Measurements from ENCODE around the gene SHISA5.

SHISA5 gene

GRCh38 chr3:48536785-48537184, 32.8 kb upstream of the SHISA5 start (continued):
- TF ChIP-seq ZC3H10 (CRISPR knock-in tag; IDR thresholded peaks at IDR 0.05) (no peak), ZNF8 (CRISPR knock-in tag; IDR thresholded peaks at IDR 0.05) (no peak), ZNF70 (CRISPR knock-in tag; IDR thresholded peaks at IDR 0.05) (no peak), OSR1 (CRISPR knock-in tag; IDR thresholded peaks at IDR 0.05) (no peak), PATZ1 (CRISPR knock-in tag; IDR thresholded peaks at IDR 0.05; ENCODE audit: borderline replicate concordance) (no peak), RARB (CRISPR knock-in tag; IDR thresholded peaks at IDR 0.05) (no peak)

- no peak for TF ChIP-seq SNAI2 (CRISPR knock-in tag; IDR thresholded peaks at IDR 0.05)
- TF ChIP-seq TOX (CRISPR knock-in tag; IDR thresholded peaks at IDR 0.05; ENCODE audit: borderline replicate concordance) = no peak
- TF ChIP-seq ZFP30 (CRISPR knock-in tag; IDR thresholded peaks at IDR 0.05) = no peak
- no peak for TF ChIP-seq CREB5 (CRISPR knock-in tag; IDR thresholded peaks at IDR 0.05; ENCODE audit: low read depth)
- TF ChIP-seq CSRNP3 (CRISPR knock-in tag; IDR thresholded peaks at IDR 0.05) = no peak
- no peak for TF ChIP-seq POU6F1 (CRISPR knock-in tag; IDR thresholded peaks at IDR 0.05; ENCODE audit: borderline replicate concordance, low read depth)
- no peak for TF ChIP-seq TSHZ2 (CRISPR knock-in tag; IDR thresholded peaks at IDR 0.05)
- no peak for TF ChIP-seq BACH2 (CRISPR knock-in tag; IDR thresholded peaks at IDR 0.05; ENCODE audit: borderline replicate concordance)
- no peak for TF ChIP-seq GLIS3 (CRISPR knock-in tag; IDR thresholded peaks at IDR 0.05)
- TF ChIP-seq RARB (CRISPR knock-in tag; IDR thresholded peaks at IDR 0.05) = no peak
- TF ChIP-seq ZC3H10 (CRISPR knock-in tag; IDR thresholded peaks at IDR 0.05) = no peak
- no peak for TF ChIP-seq OSR1 (CRISPR knock-in tag; IDR thresholded peaks at IDR 0.05)
- TF ChIP-seq ARNTL (CRISPR knock-in tag; IDR thresholded peaks at IDR 0.05; ENCODE audit: borderline replicate concordance, low read depth) = no peak
- no peak for TF ChIP-seq ISL1 (CRISPR knock-in tag; IDR thresholded peaks at IDR 0.05)
- ATAC-seq = no peak
Measured at GRCh38 chr3:48536116-48536515, 32.1 kb upstream of the SHISA5 start.

- ATAC-seq = no peak
- TF ChIP-seq ZC3H10 (CRISPR knock-in tag; IDR thresholded peaks at IDR 0.05) (no peak), RARB (CRISPR knock-in tag; IDR thresholded peaks at IDR 0.05) (no peak), GLIS3 (CRISPR knock-in tag; IDR thresholded peaks at IDR 0.05) (no peak), OSR1 (CRISPR knock-in tag; IDR thresholded peaks at IDR 0.05) (no peak), CSDC2 (CRISPR knock-in tag; IDR thresholded peaks at IDR 0.05) (no peak), TCF4 (CRISPR knock-in tag; IDR thresholded peaks at IDR 0.05; ENCODE audit: borderline replicate concordance) (no peak)
Measured at GRCh38 chr3:48535578-48535977, 31.6 kb upstream of the SHISA5 start.

GRCh38 chr3:48532977-48533337, 29.0 kb upstream of the SHISA5 start:
- ATAC-seq = no peak
- no peak for TF ChIP-seq ISL1 (CRISPR knock-in tag; IDR thresholded peaks at IDR 0.05)
- TF ChIP-seq CSRNP3 (CRISPR knock-in tag; IDR thresholded peaks at IDR 0.05) = no peak
- no peak for TF ChIP-seq ZNF70 (CRISPR knock-in tag; IDR thresholded peaks at IDR 0.05)
- TF ChIP-seq CSDC2 (CRISPR knock-in tag; IDR thresholded peaks at IDR 0.05) = no peak
- TF ChIP-seq ZNF8 (CRISPR knock-in tag; IDR thresholded peaks at IDR 0.05) = no peak
- TF ChIP-seq TOX (CRISPR knock-in tag; IDR thresholded peaks at IDR 0.05; ENCODE audit: borderline replicate concordance) = no peak
- TF ChIP-seq ZFP3 (CRISPR knock-in tag; IDR thresholded peaks at IDR 0.05) = no peak
- TF ChIP-seq GLIS3 (CRISPR knock-in tag; IDR thresholded peaks at IDR 0.05) = no peak
- TF ChIP-seq PPARA (CRISPR knock-in tag; IDR thresholded peaks at IDR 0.05; ENCODE audit: borderline replicate concordance) = no peak
- no peak for TF ChIP-seq ESRRG (CRISPR knock-in tag; IDR thresholded peaks at IDR 0.05)
- TF ChIP-seq BACH2 (CRISPR knock-in tag; IDR thresholded peaks at IDR 0.05; ENCODE audit: borderline replicate concordance) = no peak
- no peak for TF ChIP-seq TCF4 (CRISPR knock-in tag; IDR thresholded peaks at IDR 0.05; ENCODE audit: borderline replicate concordance)
- TF ChIP-seq SNAI2 (CRISPR knock-in tag; IDR thresholded peaks at IDR 0.05) = no peak

Data from SK-N-SH treated with all-trans-retinoic acid at 6 μM for 48 hours (cell line).